H9 (cell line): Measurements from ENCODE around the gene SH3BP2. TPM values are rescaled to one million over a fixed set of nuclear protein-coding genes. Genes with fewer than 3 reads are reported as not detected.

Source experiments
- DNase-seq: peaks from one replicate; pipeline ENCODE4 v3.0.0-alpha.2; 2017
- H2AFZ ChIP-seq: one replicate; pipeline ENCODE4 v1.6.1; 2013; ENCODE audit warnings: mild to moderate bottlenecking, low read length, control low read depth, moderate library complexity
- H2AK5ac ChIP-seq: 2 replicates; pipeline ENCODE4 v1.6.1; 2013; ENCODE audit warnings: low read length, control low read depth, mixed read lengths; ENCODE audit not compliant: insufficient read length
- H2BK120ac ChIP-seq: one replicate; pipeline ENCODE4 v1.6.1; 2013; ENCODE audit warnings: low read depth, mild to moderate bottlenecking, low read length, control low read depth, inconsistent platforms; ENCODE audit not compliant: poor library complexity, severe bottlenecking
- H2BK12ac ChIP-seq: 2 replicates; pipeline ENCODE4 v1.6.1; 2013; ENCODE audit warnings: low read length, control low read depth, mixed read lengths, low read depth; ENCODE audit not compliant: insufficient read length
- H2BK15ac ChIP-seq: 2 replicates; pipeline ENCODE4 v1.6.1; 2013; ENCODE audit warnings: low read depth, low read length, control low read depth
- H2BK20ac ChIP-seq: one replicate; pipeline ENCODE4 v1.6.1; 2013; ENCODE audit warnings: low read depth, mild to moderate bottlenecking, low read length, control low read depth, inconsistent platforms; ENCODE audit not compliant: poor library complexity, severe bottlenecking
- H2BK5ac ChIP-seq: 2 replicates; pipeline ENCODE4 v1.6.1; 2013; ENCODE audit warnings: low read length, control low read depth, mixed read lengths; ENCODE audit not compliant: insufficient read length
- H3K14ac ChIP-seq: 2 replicates; pipeline ENCODE4 v1.6.1; 2013; ENCODE audit warnings: low read length, control low read depth; ENCODE audit not compliant: insufficient read depth
- H3K18ac ChIP-seq: 2 replicates; pipeline ENCODE4 v1.6.1; 2013; ENCODE audit warnings: low read depth, mild to moderate bottlenecking, mixed read lengths, low read length, control low read depth; ENCODE audit not compliant: insufficient read length
- H3K23ac ChIP-seq: 2 replicates; pipeline ENCODE4 v1.6.1; 2013; ENCODE audit warnings: low read length, control low read depth, mixed read lengths, low read depth; ENCODE audit not compliant: insufficient read length
- H3K23me2 ChIP-seq: 2 replicates; pipeline ENCODE4 v1.6.1; 2013; ENCODE audit warnings: low read depth, mild to moderate bottlenecking, mixed read lengths, low read length, control low read depth; ENCODE audit not compliant: insufficient read length, poor library complexity, severe bottlenecking
- H3K27ac ChIP-seq: 2 replicates; pipeline ENCODE4 v1.5.1; 2013; ENCODE audit warnings: low read length, control low read depth, mixed read lengths, low read depth; ENCODE audit not compliant: insufficient read length
- H3K27me3 ChIP-seq: 2 replicates; pipeline ENCODE4 v1.6.1; 2013; ENCODE audit warnings: low read length, control low read depth, inconsistent platforms; ENCODE audit not compliant: insufficient read depth
- H3K4ac ChIP-seq: 2 replicates; pipeline ENCODE4 v1.6.1; 2013; ENCODE audit warnings: low read depth, mild to moderate bottlenecking, control low read depth, inconsistent platforms, low read length, moderate library complexity
- H3K4me1 ChIP-seq: 2 replicates; pipeline ENCODE4 v1.6.1; 2013; ENCODE audit warnings: low read length, control low read depth, inconsistent platforms; ENCODE audit not compliant: insufficient read depth
- H3K4me2 ChIP-seq: 2 replicates; pipeline ENCODE4 v1.6.1; 2013; ENCODE audit warnings: low read length, control low read depth, mixed read lengths; ENCODE audit not compliant: insufficient read length, insufficient read depth
- H3K56ac ChIP-seq: 2 replicates; pipeline ENCODE4 v1.6.1; 2013; ENCODE audit warnings: low read depth, mild to moderate bottlenecking, mixed read lengths, low read length, control low read depth; ENCODE audit not compliant: insufficient read length
- H3K79me1 ChIP-seq: 2 replicates; pipeline ENCODE4 v1.6.1; 2013; ENCODE audit warnings: low read depth, mild to moderate bottlenecking, moderate library complexity, low read length, control low read depth, inconsistent platforms; ENCODE audit not compliant: insufficient read depth, poor library complexity, severe bottlenecking
- H3K79me2 ChIP-seq: 2 replicates; pipeline ENCODE4 v1.6.1; 2013; ENCODE audit warnings: low read length, control low read depth, inconsistent platforms; ENCODE audit not compliant: insufficient read depth
- H3K9ac ChIP-seq: 2 replicates; pipeline ENCODE4 v1.6.1; 2013; ENCODE audit warnings: low read length, control low read depth, mixed read lengths; ENCODE audit not compliant: insufficient read length; ENCODE audit errors: extremely low read depth
- H3K9me3 ChIP-seq: one replicate; pipeline ENCODE4 v1.6.1; 2013; ENCODE audit warnings: low read depth, low read length, inconsistent platforms; ENCODE audit not compliant: control insufficient read depth
- H3T11ph ChIP-seq: one replicate; pipeline ENCODE4 v1.6.1; 2013; ENCODE audit warnings: mild to moderate bottlenecking, low read length, control low read depth, inconsistent platforms
- H4K20me1 ChIP-seq: one replicate; pipeline ENCODE4 v1.6.1; 2013; ENCODE audit not compliant: control insufficient read depth, insufficient read length, insufficient read depth
- H4K5ac ChIP-seq: 2 replicates; pipeline ENCODE4 v1.6.1; 2013; ENCODE audit warnings: low read depth, mild to moderate bottlenecking, mixed read lengths, low read length, control low read depth; ENCODE audit not compliant: insufficient read length
- H4K8ac ChIP-seq: replicated peaks from 2 replicates; pipeline ENCODE4 v1.6.1; 2013; ENCODE audit warnings: low read length, control low read depth, mixed read lengths, low read depth; ENCODE audit not compliant: insufficient read length
- H4K91ac ChIP-seq: 2 replicates; pipeline ENCODE4 v1.6.1; 2013; ENCODE audit warnings: low read depth, mild to moderate bottlenecking, moderate library complexity, mixed read lengths, low read length, control low read depth; ENCODE audit not compliant: insufficient read length
- H3K27ac Mint-ChIP-seq, 3 experiments: 2 replicates in 2 of 3; 3 replicates in 1 of 3; pipeline ENCODE4 v1.8.0; 2020 to 2021; ENCODE audit warnings: mixed read lengths in 3 of 3, mild to moderate bottlenecking in 1 of 3, moderate library complexity in 1 of 3
- H3K27me3 Mint-ChIP-seq: 2 replicates; pipeline ENCODE4 v1.8.0; 2021; ENCODE audit warnings: low read depth, mild to moderate bottlenecking, moderate library complexity, mixed read lengths
- H3K36me3 Mint-ChIP-seq, 3 experiments: 2 replicates in 2 of 3; 3 replicates in 1 of 3; pipeline ENCODE4 v1.8.0; 2020 to 2021; ENCODE audit warnings: low read depth in 3 of 3, mixed read lengths in 3 of 3; ENCODE audit not compliant: insufficient read depth in 1 of 3
- H3K4me1 Mint-ChIP-seq, 2 experiments: 2 replicates each; pipeline ENCODE4 v1.8.0; 2020; ENCODE audit warnings: mixed read lengths in 2 of 2
- H3K4me3 Mint-ChIP-seq, 2 experiments: 2 replicates in 1 of 2; 3 replicates in 1 of 2; pipeline ENCODE4 v1.8.0; 2020 to 2021; ENCODE audit warnings: mild to moderate bottlenecking in 2 of 2, mixed read lengths in 2 of 2, moderate library complexity in 1 of 2
- H3K9me3 Mint-ChIP-seq, 2 experiments: 2 replicates in 1 of 2; 3 replicates in 1 of 2; pipeline ENCODE4 v1.8.0; 2020; ENCODE audit warnings: mild to moderate bottlenecking in 2 of 2, mixed read lengths in 2 of 2, moderate library complexity in 1 of 2
- WGBS: extraction: QIAGEN DNeasy Blood & Tissue Kit; methylation state at CpG from one replicate; pipeline ENCODE4 v1.1.7; 2013; ENCODE audit warnings: missing lambda C conversion rate, low lambda C conversion rate, mixed read lengths; ENCODE audit not compliant: insufficient read length; ENCODE audit errors: extremely low coverage; 5-methylcytosine and 5-hydroxymethylcytosine counted together
- total RNA-seq: library from RNA; stranded (reverse); gene quantifications from 2 replicates; pipeline ENCODE4 v1.2.1, GENCODE V29; 2021
- TF ChIP-seq, protein P1 (sequence below): fragments of 200-600 bp; sonication (generic); conservative IDR thresholded peaks from 3 replicates; pipeline ENCODE4 v1.8.0; 2021; ENCODE audit warnings: antibody characterized with exemption, mild to moderate bottlenecking

The SH3BP2 gene
- total RNA-seq, 1 experiment from 2014 or later = 37.6 TPM

DNA sequence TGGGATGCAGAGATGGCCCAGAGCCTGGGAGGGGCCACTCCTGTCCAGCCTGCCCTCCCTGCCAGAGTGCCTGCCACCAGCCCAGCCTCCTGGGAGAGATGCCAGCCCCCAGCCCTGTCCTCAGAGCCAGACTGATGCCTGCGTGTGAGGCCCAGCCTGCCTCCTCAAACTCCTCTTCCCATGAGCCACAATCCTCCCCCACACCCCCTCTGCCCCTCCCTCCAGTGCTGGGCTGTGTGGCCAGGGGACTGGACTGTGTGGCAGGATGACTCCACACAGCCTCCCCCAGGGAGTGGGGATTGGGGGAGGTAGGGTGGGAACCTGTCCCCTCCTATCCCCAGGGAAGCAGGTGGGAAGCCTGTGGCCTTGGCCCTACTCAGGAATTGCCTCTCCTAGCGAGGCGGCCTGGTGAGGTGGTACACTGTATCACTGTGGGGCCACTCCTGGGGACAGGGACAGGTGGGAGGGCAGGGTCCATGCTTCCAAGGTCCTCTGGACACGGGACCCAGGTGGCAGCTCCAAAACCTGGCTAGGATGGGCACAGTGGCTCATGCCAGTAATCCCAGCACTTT lies 4.3 kb upstream of the SH3BP2 start:
- no peak overlapping the region for H3K56ac ChIP-seq
- no peak overlapping the region for H3K23ac ChIP-seq
- H3K9me3 ChIP-seq = no peaks in the 10 kb centered on the region
- no peaks in the 10 kb centered on the region for H3K23me2 ChIP-seq
- no peaks in the 10 kb centered on the region for H3K4me1 ChIP-seq
- H2BK120ac ChIP-seq = no peak overlapping the region
- TF ChIP-seq, protein P1, sequence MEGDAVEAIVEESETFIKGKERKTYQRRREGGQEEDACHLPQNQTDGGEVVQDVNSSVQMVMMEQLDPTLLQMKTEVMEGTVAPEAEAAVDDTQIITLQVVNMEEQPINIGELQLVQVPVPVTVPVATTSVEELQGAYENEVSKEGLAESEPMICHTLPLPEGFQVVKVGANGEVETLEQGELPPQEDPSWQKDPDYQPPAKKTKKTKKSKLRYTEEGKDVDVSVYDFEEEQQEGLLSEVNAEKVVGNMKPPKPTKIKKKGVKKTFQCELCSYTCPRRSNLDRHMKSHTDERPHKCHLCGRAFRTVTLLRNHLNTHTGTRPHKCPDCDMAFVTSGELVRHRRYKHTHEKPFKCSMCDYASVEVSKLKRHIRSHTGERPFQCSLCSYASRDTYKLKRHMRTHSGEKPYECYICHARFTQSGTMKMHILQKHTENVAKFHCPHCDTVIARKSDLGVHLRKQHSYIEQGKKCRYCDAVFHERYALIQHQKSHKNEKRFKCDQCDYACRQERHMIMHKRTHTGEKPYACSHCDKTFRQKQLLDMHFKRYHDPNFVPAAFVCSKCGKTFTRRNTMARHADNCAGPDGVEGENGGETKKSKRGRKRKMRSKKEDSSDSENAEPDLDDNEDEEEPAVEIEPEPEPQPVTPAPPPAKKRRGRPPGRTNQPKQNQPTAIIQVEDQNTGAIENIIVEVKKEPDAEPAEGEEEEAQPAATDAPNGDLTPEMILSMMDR = no peak
- H3K18ac ChIP-seq = no peak overlapping the region
- no peaks in the 10 kb centered on the region for H3K79me2 ChIP-seq
- H3K9me3 Mint-ChIP-seq = peaks cover 2 to 7% of the 10 kb centered on the region in 2 experiments; a peak in 2 of 5 replicates
- no peak overlapping the region for H3K4me2 ChIP-seq
- peaks cover 21% of the 10 kb centered on the region for H3K27me3 Mint-ChIP-seq
- no peak overlapping the region for H3T11ph ChIP-seq
- H4K20me1 ChIP-seq = no peaks in the 10 kb centered on the region
- H3K14ac ChIP-seq = no peak overlapping the region
- H2BK12ac ChIP-seq = no peak overlapping the region
- H3K4ac ChIP-seq = no peak overlapping the region
- H2BK5ac ChIP-seq = no peak overlapping the region
- H4K5ac ChIP-seq = no peak overlapping the region
- H3K36me3 Mint-ChIP-seq = peaks cover 0 to 11% (median 0%) of the 10 kb centered on the region in 3 experiments; a peak in 2 of 7 replicates
- no peaks in the 10 kb centered on the region for H3K27me3 ChIP-seq
- WGBS = no CpG with 5 or more reads among the region's 4 CpGs
- H2BK15ac ChIP-seq = no peak overlapping the region
- H3K4me3 Mint-ChIP-seq = no peak overlapping the region
- no peak overlapping the region for H3K27ac Mint-ChIP-seq
- no peak overlapping the region for H2BK20ac ChIP-seq
- no peak overlapping the region for H3K9ac ChIP-seq
- DNase-seq = peak; percentile 21
- no peaks in the 10 kb centered on the region for H3K79me1 ChIP-seq
- H4K8ac ChIP-seq = no peak overlapping the region
- H3K4me1 Mint-ChIP-seq = peaks cover 21 to 26% of the 10 kb centered on the region in 2 experiments
- H3K27ac ChIP-seq = no peak overlapping the region
- no peak overlapping the region for H2AFZ ChIP-seq
- no peak overlapping the region for H2AK5ac ChIP-seq
- H4K91ac ChIP-seq = no peak overlapping the region
